Stomach (tissue), 9 donors: ENCODE results near the gene NOD2. TPM values are rescaled to one million over a fixed set of nuclear protein-coding genes. Genes with fewer than 3 reads are reported as not detected.

Experiments used
- DNase-seq, 2 donors: peaks; one replicate each; pipeline versions ENCODE4 v3.0.0 to v3.0.0-alpha.2; 2013 to 2019
- H3K27ac ChIP-seq, 5 donors: fragments of 200-600 bp in 4 of 5; sonication (generic) in 4 of 5; one replicate each; pipeline ENCODE4 v1.5.1; 2013 to 2019; ENCODE audit warnings: mild to moderate bottlenecking in 1 of 5, moderate library complexity in 1 of 5
- H3K27me3 ChIP-seq, 3 donors: fragments of 200-600 bp; sonication (generic); one replicate each; pipeline ENCODE4 v1.5.1; 2017 to 2019; ENCODE audit warnings: mixed run types in 1 of 3
- H3K36me3 ChIP-seq, 4 donors: fragments of 200-600 bp; sonication (generic); 1 replicate in 3 of 4; 2 replicates in 1 of 4; pipeline ENCODE4 v1.5.1; 2016 to 2019
- H3K4me1 ChIP-seq, 4 donors: fragments of 200-600 bp; sonication (generic); one replicate each; pipeline ENCODE4 v1.5.1; 2016 to 2019
- H3K4me3 ChIP-seq, 4 donors: fragments of 200-600 bp; sonication (generic) in 3 of 4; one replicate each; pipeline ENCODE4 v1.5.1; 2016 to 2019; ENCODE audit warnings: mild to moderate bottlenecking in 1 of 4
- H3K9me3 ChIP-seq, 4 donors: fragments of 200-600 bp; sonication (generic); one replicate each; pipeline ENCODE4 v1.5.1; 2016 to 2019
- CTCF ChIP-seq, 7 experiments: fragments of 450-650 bp in 4 of 7; fragments of 200-600 bp in 3 of 7; sonication (generic) in 3 of 7; IDR thresholded peaks; one replicate each; pipeline ENCODE4 v1.5.1; 2016 to 2019; ENCODE audit warnings: antibody characterized with exemption in 7 of 7, control low read depth in 2 of 7, mild to moderate bottlenecking in 1 of 7
- EP300 ChIP-seq: sonication (generic); formaldehyde crosslinking; IDR thresholded peaks from one replicate; pipeline ENCODE4 v1.6.1; 2017; ENCODE audit warnings: antibody characterized with exemption
- POLR2A ChIP-seq, 4 donors: fragments of 450-650 bp; IDR thresholded peaks; one replicate each; pipeline ENCODE4 v1.6.1; 2016; ENCODE audit warnings: antibody characterized with exemption in 4 of 4, control low read depth in 2 of 4, mild to moderate bottlenecking in 1 of 4, moderate library complexity in 1 of 4
- POLR2AphosphoS5 ChIP-seq, 3 donors: sonication (generic); formaldehyde crosslinking; IDR thresholded peaks; one replicate each; pipeline ENCODE4 v1.6.1; 2016; ENCODE audit warnings: antibody characterized with exemption in 3 of 3
- WGBS, 5 donors: extraction: QIAGEN DNeasy Blood & Tissue Kit in 3 of 5; methylation state at CpG; one replicate each; pipeline versions ENCODE4 v1.1.5 to v1.1.7; 2013 to 2018; 5-methylcytosine and 5-hydroxymethylcytosine counted together
- intact Hi-C: fragments of 100-400 bp; cut with DNase I; formaldehyde crosslinking; loops from one replicate; pipeline ENCODE4 v1.15.1; 2023; ENCODE audit warnings: low total_unique reads
- polyA plus RNA-seq, 3 donors: library from polyadenylated mRNA; stranded (reverse); fragments of 200-250 nt; gene quantifications; one replicate each; pipeline ENCODE4 v1.2.3, GENCODE V29; 2013
- total RNA-seq, 5 donors: library from RNA; depleted of rRNA; stranded (reverse); fragments of >200 nt; gene quantifications; one replicate each; pipeline versions ENCODE4 v1.1.0 to v1.2.3, GENCODE V29; 2014 to 2016
- donor health status: healthy with polysubstance abuse.
- donor health status: Bipolar disorder and iron deficiency.
- donor health status: healthy.

The NOD2 gene
- total and polyA plus RNA-seq, 8 donors, result 0.56 to 6.2 (median 2.3) TPM; not detected in 1

- peak overlapping the region in 3 of 4 donors; percentile 35 to 41 (median 37) for H3K4me3 ChIP-seq
- intact Hi-C loops, result no loop called here
- H3K27me3 ChIP-seq, result no peaks in the 10 kb centered on the region
- 73 to 94% (median 85%) methylated on average over 6 of the region's 6 CpGs for WGBS, 5 donors
- peak overlapping the region in 2 of 5 donors; percentile 76 to 77 for H3K27ac ChIP-seq
- DNase-seq, result no peak
- no peaks in the 10 kb centered on the region for H3K9me3 ChIP-seq
- H3K36me3 ChIP-seq, result peaks cover 0 to 19% (median 9%) of the 10 kb centered on the region in 4 donors
- H3K4me1 ChIP-seq, result peaks cover 0 to 29% (median 0%) of the 10 kb centered on the region in 4 donors
- no peak for TF ChIP-seq EP300
- no peak for TF ChIP-seq CTCF (IDR thresholded peaks at IDR 0.05)
- TF ChIP-seq POLR2A (IDR thresholded peaks at IDR 0.05), result no peak
- TF ChIP-seq POLR2AphosphoS5 (IDR thresholded peaks at IDR 0.05), result no peak
Measured at GRCh38 chr16:50679676-50680555, 13.5 kb upstream of the NOD2 start.

DNA sequence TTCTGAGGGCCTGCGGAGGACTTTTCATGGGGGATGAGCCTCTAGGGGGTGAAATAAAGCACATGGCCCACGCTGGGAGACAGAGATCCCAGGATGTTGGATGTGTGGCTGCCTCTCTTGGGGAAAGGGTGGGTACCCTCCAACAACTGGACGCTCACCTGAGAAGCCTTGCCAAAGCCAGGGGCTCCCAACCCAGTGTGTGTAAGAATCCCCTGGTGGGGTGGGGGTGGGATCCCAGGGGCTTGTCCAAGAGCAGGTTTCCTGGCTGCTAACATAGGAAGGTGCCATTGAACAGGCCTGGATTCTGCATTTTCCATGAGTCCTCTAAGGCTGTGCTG, 12.9 kb upstream of the NOD2 start:
- H3K4me3 ChIP-seq, result peak overlapping the region; percentile 26 to 41 (median 36)
- H3K27ac ChIP-seq, result peak overlapping the region in 4 of 5 donors; percentile 58 to 77 (median 74)
- TF ChIP-seq POLR2AphosphoS5 (IDR thresholded peaks at IDR 0.05) (no peak), CTCF (IDR thresholded peaks at IDR 0.05) (no peak), EP300 (no peak), POLR2A (IDR thresholded peaks at IDR 0.05) (no peak)
- intact Hi-C loops, result no loop called here
- H3K9me3 ChIP-seq, result no peaks in the 10 kb centered on the region
- no peaks in the 10 kb centered on the region for H3K27me3 ChIP-seq
- H3K4me1 ChIP-seq, result peaks cover 0 to 34% (median 0%) of the 10 kb centered on the region in 4 donors
- no peak for DNase-seq
- WGBS, 5 donors, result 71 to 92% (median 85%) methylated on average over 3 of the region's 3 CpGs
- H3K36me3 ChIP-seq, result peaks cover 0 to 16% (median 6%) of the 10 kb centered on the region in 4 donors

- TF ChIP-seq EP300 (no peak), POLR2AphosphoS5 (IDR thresholded peaks at IDR 0.05) (no peak), CTCF (IDR thresholded peaks at IDR 0.05) (no peak), POLR2A (IDR thresholded peaks at IDR 0.05) (no peak)
- DNase-seq, result peak; percentile 43 to 61
Measured at GRCh38 chr16:50681021-50681885, 12.2 kb upstream of the NOD2 start, which contains the start of gene SNX20. SNX20 (minus strand) TSS chr16:50681312; CDS start chr16:50677526, 3,786 bp downstream.

More at GRCh38 chr16:50681021-50681885, 12.2 kb upstream of the NOD2 start, which contains the start of gene SNX20:
- Histone ChIP-seq H3K36me3 (peaks cover 0 to 9% (median 4%) of the 10 kb centered on the region in 4 donors), H3K4me1 (peaks cover 0 to 38% (median 0%) of the 10 kb centered on the region in 4 donors), H3K9me3 (no peaks in the 10 kb centered on the region), H3K4me3 (peak within 1 kb of the TSS; percentile 26 to 41 (median 36)), H3K27me3 (no peaks in the 10 kb centered on the region), H3K27ac (peak within 1 kb of the TSS; percentile 14 to 77 (median 73))
- WGBS, 5 donors, result 65 to 79% (median 75%) methylated on average over 16 of the region's 16 CpGs
- intact Hi-C loops, result no loop called here
